HL-60 (cell line): ENCODE data around the gene NPEPL1.

ENCODE experiments used
- CTCF ChIP-seq: IDR thresholded peaks from one replicate; pipeline ENCODE4 v1.5.1; 2011; ENCODE audit warnings: low read length, control low read depth, inconsistent platforms; ENCODE audit not compliant: insufficient read depth
- GABPA ChIP-seq: IDR thresholded peaks from 2 replicates; pipeline ENCODE4 v1.6.1; 2012; ENCODE audit warnings: low read depth
- POLR2AphosphoS5 ChIP-seq: IDR thresholded peaks from 2 replicates; pipeline ENCODE4 v1.6.1; 2012; ENCODE audit warnings: low read depth

GRCh38 chr20:58698741-58699622, 6.4 kb downstream of the NPEPL1 start:
- TF ChIP-seq CTCF (no peak), POLR2AphosphoS5 (no peak), GABPA (no peak)
